ENCODE data around the gene TMEM30A.

The TMEM30A gene

GRCh38 chr6:75284632-75285282, at the start of gene TMEM30A:
Gene TMEM30A, minus strand, starts transcription at chr6:75284792. Its CDS starts 154 bp downstream, at chr6:75284638.
- DNase-seq (ENCODE audit: low read depth) = peak; percentile 99

- no peak for DNase-seq (ENCODE audit: low read depth)
These were observed 49.1 kb upstream of the TMEM30A start for GRCh38 chr6:75333676-75334200.

GRCh38 chr6:75331151-75331550, 46.6 kb upstream of the TMEM30A start:
- peak; percentile 74 for DNase-seq (ENCODE audit: low read depth)

GRCh38 chr6:75329703-75330102, 45.1 kb upstream of the TMEM30A start:
- no peak for DNase-seq (ENCODE audit: low read depth)

GRCh38 chr6:75327807-75328206, 43.2 kb upstream of the TMEM30A start:
- no peak for DNase-seq (ENCODE audit: low read depth)

GRCh38 chr6:75326557-75327258, 42.1 kb upstream of the TMEM30A start:
- peak; percentile 70 for DNase-seq (ENCODE audit: low read depth)

GRCh38 chr6:75318900-75319299, 34.3 kb upstream of the TMEM30A start:
- no peak for DNase-seq (ENCODE audit: low read depth)

GRCh38 chr6:75317503-75318206, 33.1 kb upstream of the TMEM30A start:
- peak; percentile 64 for DNase-seq (ENCODE audit: low read depth)

GRCh38 chr6:75315978-75316377, 31.4 kb upstream of the TMEM30A start:
- no peak for DNase-seq (ENCODE audit: low read depth)

GRCh38 chr6:75308250-75308988, 23.8 kb upstream of the TMEM30A start:
- no peak for DNase-seq (ENCODE audit: low read depth)

- no peak for DNase-seq (ENCODE audit: low read depth)
These were observed 22.9 kb upstream of the TMEM30A start for GRCh38 chr6:75307364-75308004.

- peak; percentile 12 for DNase-seq (ENCODE audit: low read depth)
These were observed 21.5 kb upstream of the TMEM30A start for GRCh38 chr6:75306064-75306463.

GRCh38 chr6:75305573-75305972, 21.0 kb upstream of the TMEM30A start:
- DNase-seq (ENCODE audit: low read depth) = no peak

- no peak for DNase-seq (ENCODE audit: low read depth)
These were observed 17.7 kb upstream of the TMEM30A start for GRCh38 chr6:75302280-75302679.

GRCh38 chr6:75301537-75301936, 16.9 kb upstream of the TMEM30A start:
- no peak for DNase-seq (ENCODE audit: low read depth)

- DNase-seq (ENCODE audit: low read depth) = no peak
These were observed 16.5 kb upstream of the TMEM30A start for GRCh38 chr6:75301088-75301487.

GRCh38 chr6:75300531-75300855, 15.9 kb upstream of the TMEM30A start:
- no peak for DNase-seq (ENCODE audit: low read depth)

GRCh38 chr6:75299801-75300530, 15.4 kb upstream of the TMEM30A start:
- no peak for DNase-seq (ENCODE audit: low read depth)

- DNase-seq (ENCODE audit: low read depth) = peak; percentile 59
These were observed 12.5 kb upstream of the TMEM30A start for GRCh38 chr6:75296811-75297779.

GRCh38 chr6:75292555-75292954, 8.0 kb upstream of the TMEM30A start:
- DNase-seq (ENCODE audit: low read depth) = no peak
